Activated CD4-positive, alpha-beta T cell treated with anti-CD3 and anti-CD28 coated beads for 1 hour (primary cell): ENCODE measurements around the gene ACSF3.

Source experiments
- DNase-seq: peaks from one replicate; pipeline ENCODE4 v3.0.0-alpha.2; 2020

Gene ACSF3

DNA sequence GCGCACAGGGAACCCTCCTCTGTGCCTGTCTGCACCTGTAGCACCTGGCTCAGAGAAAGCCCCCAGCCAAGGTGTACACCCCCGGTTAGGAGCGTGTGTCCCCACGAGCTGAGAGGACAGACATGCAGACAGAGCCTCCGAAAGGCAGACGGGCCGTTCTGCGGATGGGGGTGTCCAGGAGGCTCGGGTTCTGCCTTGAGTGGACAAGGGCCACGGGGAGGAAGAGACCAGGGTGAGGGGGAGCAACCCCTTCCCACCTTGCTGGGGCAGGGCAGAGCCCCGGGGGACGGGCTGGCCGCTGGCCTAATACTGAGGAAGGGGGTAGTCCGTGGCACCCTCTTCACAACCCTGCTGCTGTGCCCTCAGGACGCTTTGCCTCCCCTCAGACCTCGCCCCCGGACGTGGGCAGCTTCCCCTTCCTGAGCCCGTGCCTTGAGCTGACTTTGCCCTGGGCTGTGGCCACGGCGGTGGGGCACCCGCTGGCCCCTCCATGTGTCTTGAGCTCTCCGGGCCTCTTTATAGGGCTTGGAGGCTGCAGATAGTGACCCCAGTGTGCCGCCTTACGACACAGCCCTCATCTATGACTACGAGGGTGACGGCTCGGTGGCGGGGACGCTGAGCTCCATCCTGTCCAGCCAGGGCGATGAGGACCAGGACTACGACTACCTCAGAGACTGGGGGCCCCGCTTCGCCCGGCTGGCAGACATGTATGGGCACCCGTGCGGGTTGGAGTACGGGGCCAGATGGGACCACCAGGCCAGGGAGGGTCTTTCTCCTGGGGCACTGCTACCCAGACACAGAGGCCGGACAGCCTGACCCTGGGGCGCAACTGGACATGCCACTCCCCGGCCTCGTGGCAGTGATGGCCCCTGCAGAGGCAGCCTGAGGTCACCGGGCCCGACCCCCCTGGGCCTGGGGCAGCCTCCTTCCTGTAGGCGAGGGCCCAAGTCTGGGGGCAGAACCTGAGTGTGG, 101.0 kb downstream of the ACSF3 start:
- no peak for DNase-seq

DNA sequence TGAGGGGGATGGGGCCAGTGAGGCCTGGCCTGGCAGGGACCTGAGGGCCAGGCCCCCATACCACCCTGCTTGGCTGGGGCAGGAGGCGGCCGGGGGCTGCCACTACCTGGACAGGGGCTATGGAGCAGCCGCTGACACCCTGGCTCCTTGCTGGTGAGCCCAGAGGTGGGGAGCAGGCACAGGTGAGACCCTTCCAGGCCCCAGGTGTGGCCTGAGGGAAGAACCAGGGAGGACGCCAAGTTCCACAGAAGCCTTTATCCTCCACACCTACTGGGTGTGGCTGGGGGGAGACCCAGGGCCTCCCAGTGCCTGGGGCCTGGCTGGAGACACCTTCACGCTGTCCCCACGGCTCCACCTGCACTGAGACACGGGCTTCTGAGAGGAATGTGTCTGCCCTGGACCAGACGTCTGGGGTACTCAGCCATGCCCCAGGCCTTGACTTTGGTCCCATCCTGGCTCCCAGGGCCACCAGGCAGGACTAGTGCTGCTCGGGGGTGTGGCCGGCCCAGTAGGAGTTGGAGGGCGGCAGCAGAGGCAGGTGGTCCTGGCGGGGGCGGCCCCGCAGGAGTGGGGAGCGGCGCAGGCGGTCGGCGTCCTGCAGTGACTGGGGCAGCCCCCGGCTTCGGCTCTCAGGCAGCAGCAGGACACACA, 102.0 kb downstream of the ACSF3 start:
- DNase-seq: no peak

DNA sequence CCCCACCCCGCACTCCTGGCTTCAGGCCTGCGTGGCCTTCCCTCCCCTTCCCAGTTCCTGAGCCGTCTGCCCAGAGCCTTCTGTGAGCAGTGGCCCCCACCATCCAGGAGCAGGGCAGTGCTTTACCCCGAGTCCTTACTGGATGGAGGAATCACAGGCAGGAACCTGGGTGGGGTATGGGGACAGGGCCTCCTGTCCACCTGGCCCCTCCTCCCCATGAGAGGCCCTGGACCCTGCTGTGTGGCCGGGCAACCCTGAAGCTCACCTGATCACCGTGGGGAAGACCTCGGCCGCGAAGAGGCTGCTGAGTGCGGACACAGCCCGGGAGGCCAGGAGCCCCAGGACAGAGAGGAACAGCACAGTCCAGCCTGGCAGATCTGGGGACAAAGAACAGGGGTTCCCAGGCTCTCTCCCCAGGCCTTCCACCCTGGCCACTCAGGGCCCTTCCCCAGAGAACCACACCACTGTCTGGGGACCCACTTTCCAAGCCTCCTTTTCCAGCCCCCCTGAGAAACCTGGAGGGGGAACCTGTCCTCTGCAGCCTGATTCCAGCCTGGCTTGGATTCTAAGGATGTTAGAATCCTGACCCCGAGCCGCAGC, 103.5 kb downstream of the ACSF3 start:
- no peak for DNase-seq

DNA sequence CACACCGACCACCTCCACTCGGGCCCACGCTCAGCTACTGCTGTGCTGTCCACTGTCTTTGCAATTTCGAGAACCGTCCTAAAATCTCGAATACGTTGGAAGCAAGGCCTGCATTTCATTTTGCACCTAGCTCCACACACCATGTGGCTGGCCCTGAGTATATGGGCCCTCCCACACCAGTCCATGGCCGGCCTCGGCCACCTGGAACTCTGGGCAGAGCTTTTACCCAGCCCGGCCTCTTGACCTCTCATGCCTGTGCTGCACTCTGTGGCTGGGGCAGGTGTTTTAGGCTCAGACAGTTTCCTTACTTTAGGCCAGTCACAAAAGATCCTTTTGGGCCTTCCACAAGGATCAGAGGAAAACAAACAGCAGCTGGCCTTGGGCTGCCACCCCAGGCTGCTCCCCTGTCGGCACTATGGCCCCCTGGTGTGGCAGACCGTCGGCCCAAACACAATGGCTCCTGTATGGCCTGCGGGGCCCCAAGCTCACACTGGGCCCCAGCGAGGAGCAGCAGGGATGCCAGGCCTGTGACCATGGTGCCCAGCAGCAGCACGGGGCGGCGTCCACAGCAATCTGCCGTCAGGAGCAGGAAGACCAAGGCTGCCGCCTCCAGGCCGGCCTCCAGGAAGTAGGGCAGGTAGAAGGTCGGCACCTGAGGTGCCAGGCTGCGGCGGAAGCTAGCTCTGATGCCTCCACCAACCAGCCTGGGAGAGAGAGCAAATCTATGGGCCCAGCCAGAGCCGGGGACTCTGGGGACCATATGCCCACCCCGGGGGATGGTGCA, 104.2 kb downstream of the ACSF3 start:
- DNase-seq: no peak

DNA sequence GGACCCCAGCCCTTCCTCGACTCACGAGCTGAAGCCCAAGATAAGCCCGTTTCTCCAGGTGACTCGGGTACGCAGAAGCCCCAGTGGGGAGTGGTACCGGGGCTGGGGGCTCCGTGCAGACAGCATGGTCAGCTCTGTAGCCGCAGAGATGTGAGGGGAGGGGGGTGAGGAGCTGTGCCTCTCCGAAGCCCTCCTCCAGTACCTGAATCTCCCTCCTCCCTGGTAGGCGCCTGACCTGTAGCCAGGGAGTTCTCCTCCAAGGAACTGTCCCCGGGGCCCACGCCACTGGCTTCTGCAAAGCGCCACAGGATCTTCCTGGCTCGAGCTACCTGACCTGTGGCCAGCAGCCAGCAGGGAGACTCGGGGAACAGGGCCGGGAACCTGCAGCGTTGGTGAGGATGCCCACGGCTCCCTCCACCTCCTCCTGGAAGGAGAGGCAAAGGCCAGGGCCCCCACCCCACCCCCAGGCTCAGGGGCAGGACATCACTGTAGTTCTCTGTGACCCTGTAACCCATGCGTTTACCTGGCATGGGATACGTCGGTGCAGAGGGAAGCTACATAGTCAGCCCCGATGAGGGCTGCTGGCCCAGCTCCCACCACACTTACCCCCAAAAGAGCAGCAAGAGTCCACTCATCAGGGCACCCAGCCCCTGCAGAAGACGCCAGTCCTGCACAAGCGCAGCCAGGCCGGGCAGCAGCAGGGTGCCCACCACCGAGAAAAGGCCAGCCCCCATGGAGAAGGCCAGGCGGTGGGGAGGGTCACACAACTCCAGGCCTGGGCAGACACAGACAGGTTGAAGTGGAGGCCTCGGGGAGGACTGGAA, 105.0 kb downstream of the ACSF3 start:
- no peak for DNase-seq

DNA sequence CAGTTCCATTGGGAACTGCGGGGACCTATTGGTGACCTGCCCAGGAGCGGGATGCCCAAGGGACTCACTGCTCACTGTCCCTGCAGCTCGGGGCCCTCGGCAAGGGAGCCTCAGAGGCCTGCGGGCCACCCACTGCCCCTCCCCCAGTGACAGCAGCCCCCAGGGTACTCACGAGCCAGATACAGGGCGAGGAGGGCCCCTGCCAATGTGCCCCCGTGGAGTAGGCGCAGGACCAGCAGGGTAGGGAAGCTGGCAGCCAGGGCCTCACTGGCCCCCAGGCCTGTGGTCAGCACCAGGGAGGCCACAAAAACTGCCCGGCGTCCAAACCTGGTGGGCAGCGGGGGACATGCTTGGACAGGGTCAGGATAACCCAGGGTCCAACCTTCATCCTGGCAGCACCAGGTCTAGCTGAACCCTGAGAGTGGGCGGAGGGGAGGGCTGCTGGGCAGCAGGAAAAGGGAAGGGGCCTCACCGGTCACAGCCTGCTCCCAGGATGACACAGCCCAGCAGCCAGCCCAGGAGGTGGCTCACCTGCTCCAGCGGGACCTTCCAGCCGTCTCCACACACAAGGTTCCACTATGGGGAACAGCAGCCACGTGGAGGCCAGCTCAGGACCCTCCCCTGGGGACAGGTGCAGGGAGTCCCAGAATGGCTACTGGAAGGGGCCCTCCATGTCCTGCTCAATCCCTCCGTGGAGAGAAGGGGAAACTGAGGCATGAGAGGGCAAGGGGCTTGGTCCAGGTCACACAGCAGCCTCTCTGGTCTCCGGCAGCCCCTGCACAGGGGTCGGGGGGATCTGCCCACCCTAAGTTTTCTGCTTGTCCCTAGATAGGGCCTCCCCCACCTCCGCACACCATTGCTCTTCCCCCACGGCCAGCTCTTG, 105.8 kb downstream of the ACSF3 start:
- DNase-seq: no peak

DNA sequence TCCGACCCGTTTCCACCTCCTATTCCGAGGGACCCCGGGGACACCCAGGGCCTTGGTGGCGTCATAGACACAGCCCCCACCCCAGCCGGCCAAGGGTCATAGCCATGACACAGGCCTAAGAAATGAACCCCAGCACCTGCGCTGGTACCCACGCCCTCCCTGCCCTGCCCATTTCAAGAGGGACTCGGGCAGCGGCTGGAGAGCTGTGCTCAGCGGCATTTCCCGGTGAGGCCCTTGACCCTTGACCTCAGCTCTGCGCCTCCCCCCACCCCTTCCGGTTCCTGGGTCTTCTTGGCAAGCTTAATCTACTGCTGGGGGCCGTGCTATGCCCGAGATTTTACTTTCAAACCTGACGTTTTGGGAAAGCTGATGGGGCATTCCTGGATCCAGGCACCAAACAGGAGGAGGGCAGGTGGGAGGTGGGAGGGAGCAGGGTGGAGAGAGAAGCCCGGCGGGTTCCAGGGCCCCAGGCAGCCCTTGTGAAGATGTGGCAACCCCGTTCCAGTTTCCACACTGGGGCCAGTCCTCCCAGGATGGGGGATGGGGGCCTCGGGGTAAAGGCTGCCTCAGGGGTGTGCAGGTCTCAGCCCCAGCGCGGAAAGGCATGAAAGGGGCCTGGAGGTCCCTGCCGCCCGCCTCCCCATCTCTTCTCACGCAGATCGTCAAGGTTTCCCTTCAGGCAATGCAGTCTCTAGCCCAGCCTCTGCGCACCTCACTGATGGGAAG, 106.6 kb downstream of the ACSF3 start, which contains the start of gene SLC22A31:
SLC22A31 (minus strand) TSS at position 414 of the 726 bp plus-strand sequence; CDS start at position 378, 36 bp downstream.
- DNase-seq: no peak

DNA sequence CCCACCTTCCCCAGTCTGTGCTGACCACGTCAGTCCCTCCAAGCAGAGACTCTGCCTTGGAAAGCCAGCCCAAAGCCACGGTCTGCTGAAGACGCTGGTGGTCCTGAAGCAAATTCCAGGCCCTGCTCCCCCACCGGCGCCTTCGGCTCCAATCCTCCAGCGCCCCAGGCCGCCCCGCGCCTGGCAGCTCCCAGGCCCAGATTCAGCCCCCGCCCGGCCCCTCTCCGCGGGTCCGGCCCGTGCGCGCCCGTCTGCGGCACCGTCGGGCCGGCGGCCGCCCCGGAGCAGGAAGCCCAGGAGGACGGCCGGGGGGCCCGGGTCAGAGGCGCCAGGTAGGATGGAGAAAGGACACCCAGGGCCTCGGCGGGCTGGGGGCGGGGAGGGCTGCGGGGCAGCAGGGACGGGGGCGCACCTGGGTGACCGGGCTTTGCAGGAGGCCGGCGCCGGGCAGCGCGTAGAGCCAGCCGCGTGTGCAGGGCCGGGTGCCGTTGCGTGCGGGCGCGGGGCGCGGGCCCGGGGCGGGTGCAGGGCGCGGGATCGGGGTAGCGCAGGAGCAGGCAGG, 107.3 kb downstream of the ACSF3 start:
- DNase-seq: no peak

DNA sequence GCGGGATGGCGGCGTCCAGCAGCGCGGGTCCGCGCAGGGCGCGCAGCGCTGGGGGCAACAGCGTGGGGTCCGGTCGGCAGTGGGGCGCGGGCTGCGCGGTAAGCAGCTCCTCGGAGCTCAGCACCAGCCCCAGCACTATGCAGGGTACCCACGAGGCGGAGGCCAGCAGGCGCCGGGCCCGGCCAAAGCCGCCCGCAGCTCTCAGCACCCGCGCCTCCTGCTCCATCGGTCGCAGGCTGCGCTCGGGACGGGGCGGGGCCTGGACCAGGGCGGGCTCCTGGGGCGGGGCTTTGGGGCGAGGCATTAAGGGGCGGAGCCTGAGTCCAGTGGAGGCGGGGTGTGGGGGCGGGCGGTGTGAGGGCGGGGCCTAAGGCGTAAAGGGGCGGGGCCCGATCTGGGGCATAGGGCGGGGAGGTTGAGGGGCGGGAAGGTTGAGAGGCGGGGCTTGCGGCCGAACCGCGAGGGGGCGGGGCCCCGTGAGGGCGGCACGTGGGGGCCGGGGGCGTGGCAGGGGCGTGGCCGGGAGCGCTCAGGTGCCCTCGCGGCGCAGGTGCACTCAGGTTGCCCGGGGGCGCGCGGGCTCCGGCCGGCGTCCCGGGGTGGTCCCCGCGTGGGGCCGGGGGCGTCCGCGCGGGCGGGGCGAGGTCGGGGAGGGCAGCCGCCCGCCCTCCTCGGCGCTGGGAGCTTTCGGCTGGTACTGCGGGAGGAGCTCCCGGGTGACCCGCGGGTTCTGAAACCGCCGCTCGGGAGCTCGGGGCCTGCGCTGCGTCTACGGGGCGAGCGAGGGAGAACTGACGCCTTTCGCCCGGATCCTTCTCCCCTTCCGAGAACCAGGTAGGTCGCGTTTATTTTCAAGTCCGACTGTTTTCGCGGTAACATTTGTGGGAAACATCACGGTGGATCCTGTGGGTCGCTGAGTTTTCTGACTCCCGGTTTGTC, 108.1 kb downstream of the ACSF3 start:
- peak; percentile 66 for DNase-seq

DNA sequence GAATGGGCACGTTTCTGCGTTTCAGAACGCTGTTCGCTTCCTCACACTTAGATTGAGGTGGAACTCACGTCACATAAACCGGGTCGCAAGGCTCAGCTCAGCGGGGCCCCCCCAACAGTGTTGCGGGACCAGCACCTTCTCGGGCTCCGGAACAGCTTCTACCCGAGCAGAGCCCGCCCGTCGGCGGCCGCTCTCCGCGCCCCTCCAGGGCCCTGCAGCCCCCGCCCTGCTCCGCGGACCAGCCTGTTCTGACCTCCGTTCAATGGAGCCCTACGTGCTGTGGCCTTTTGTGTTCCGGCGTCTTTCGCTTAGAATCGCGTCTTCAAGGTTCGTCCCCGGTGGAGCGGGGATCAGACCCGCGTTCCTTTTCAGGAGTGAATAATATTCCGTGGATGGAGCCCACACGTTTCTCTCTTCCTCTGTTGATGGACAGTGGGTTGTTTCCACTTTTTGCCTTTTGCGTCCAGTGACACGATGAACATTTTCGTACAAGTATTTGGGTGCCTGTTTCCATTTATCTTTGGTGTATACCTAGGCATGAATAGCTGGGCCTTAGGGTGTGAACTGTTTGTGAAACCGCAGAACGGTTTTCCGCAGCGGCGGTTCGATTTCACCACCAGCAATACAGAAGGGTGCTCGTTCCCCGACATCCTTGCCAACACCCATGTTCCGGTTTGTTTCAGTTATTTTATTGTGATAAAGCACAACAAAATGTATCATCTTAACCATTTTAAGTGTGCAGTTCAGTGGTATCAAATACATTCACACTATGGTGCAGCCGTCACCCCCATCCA, 109.0 kb downstream of the ACSF3 start:
- DNase-seq: no peak
